IPS-15b (cell line): ENCODE results near the gene SMCO3.
"Not testable (repeated sequence)": the region's sequence is repeated elsewhere in the genome, so short reads cannot be mapped to it uniquely, and the experiment has no call there.

Experiments used
- H3K27me3 ChIP-seq: one replicate; pipeline ENCODE4 v1.6.1; 2013; ENCODE audit warnings: low read length; ENCODE audit not compliant: control insufficient read depth, insufficient read depth
- H3K36me3 ChIP-seq: one replicate; pipeline ENCODE4 v1.6.1; 2013; ENCODE audit warnings: low read length; ENCODE audit not compliant: control insufficient read depth, insufficient read depth
- H3K4me1 ChIP-seq: one replicate; pipeline ENCODE4 v1.6.1; 2013; ENCODE audit warnings: mild to moderate bottlenecking, low read length; ENCODE audit not compliant: control insufficient read depth, insufficient read depth
- H3K4me3 ChIP-seq: one replicate; pipeline ENCODE4 v1.5.1; 2013; ENCODE audit warnings: low read depth, low read length
- H3K9ac ChIP-seq: one replicate; pipeline ENCODE4 v1.6.1; 2013; ENCODE audit warnings: low read depth, mild to moderate bottlenecking, low read length
- H3K9me3 ChIP-seq: one replicate; pipeline ENCODE4 v1.6.1; 2013; ENCODE audit warnings: mild to moderate bottlenecking, low read length; ENCODE audit not compliant: control insufficient read depth, insufficient read depth

The SMCO3 gene

DNA sequence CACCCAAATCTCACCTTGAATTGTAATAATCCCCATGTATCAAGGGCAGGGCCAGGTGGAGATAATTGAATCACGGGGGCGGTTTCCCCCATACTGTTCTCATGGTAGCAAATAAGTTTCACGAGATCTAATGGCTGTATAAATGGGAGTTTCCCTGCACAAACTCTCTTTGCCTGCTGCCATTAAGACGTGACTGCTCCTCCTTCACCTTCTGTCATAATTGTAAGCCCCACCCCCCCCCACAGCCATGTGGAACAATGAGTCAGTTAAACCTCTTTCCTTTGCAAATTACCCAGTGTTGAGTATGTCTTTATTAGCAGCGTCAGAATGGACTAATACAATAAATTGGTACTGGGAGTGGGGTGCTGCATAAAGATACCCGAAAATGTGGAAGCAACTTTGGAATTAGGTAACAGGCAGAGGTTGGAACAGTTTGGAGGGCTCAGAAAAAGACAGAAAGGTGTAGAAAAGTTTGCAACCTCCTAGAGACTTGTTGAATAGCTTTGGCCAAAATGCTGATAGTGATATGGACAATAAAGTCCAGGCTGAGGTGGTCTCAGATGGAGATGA, 54.2 kb downstream of the SMCO3 start:
- not testable (repeated sequence) for H3K9me3 ChIP-seq, H3K4me1 ChIP-seq

DNA sequence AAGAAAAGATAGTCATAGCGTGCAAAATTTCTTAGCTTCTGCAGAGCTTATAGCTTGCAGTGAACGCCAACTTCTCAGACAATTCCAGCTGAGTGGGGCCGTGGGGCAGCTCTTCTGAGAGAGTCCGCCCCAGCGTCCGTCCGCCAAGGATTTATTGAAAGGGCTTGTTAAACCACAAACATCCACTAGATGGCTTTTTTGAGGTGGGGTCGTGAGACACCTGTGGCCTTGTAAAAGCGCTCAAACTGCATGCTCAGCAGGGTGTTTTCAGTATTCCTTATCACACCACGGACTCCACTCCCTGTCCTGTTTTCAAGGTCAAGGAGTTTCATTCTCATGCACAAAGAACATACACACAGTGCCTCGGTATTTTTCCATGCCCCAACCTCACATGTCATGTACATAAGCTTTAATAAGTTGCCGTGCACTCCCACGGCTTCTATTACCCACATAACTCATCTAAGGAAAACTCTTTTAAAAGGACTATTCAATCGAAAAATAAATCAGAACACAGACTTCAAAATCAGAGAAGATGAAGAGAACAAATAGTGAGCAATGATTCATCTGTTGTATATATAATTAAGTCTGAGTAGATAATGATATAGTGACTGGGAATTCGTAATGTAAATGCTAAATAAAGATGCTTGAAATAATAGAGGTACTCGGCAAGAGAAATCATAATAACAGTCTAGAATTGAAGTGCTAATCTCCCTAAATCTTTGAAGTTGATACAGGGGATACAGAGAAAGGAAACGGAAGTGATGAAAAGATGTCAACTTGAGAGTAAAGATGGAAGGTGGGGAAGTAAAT, 57.4 kb downstream of the SMCO3 start:
- Histone ChIP-seq H3K36me3 (no peaks in the 10 kb centered on the region), H3K9ac (no peak overlapping the region), H3K4me3 (no peak overlapping the region), H3K9me3 (no peaks in the 10 kb centered on the region), H3K27me3 (no peaks in the 10 kb centered on the region), H3K4me1 (peaks cover 3% of the 10 kb centered on the region)

More for the DNA sequence above, 54.2 kb downstream of the SMCO3 start:
- H3K27me3 ChIP-seq, H3K4me3 ChIP-seq, H3K9ac ChIP-seq, H3K36me3 ChIP-seq: not testable (repeated sequence)
